MG63 (cell line): ENCODE results near the gene IFT52. TPM values are rescaled to one million over a fixed set of nuclear protein-coding genes. Genes with fewer than 3 reads are reported as not detected.

Experiments
- total RNA-seq: library from RNA; depleted of rRNA; stranded (reverse); fragments of >200 nt; shearing (Covaris generic); gene quantifications from 2 replicates; pipeline ENCODE4 v1.2.3, GENCODE V29; 2014; ENCODE audit warnings: low replicate concordance; rRNA removed

IFT52 gene
- total RNA-seq, 1 experiment from 2014 or later = 45.4 TPM

Other genes starting within 250 kb of the IFT52 start
- gene SRSF6, start 133.0 kb upstream of the IFT52 start, total RNA-seq = 16.3 and 22.1 TPM in 2 replicates
- 0.53 and 0.81 TPM in 2 replicates for gene L3MBTL1, start 83.2 kb upstream of the IFT52 start, total RNA-seq
- 0.72 TPM in 1 of 2 replicates, not detected in the other for gene SGK2, start 31.9 kb upstream of the IFT52 start, total RNA-seq
- gene MYBL2, start 76.2 kb downstream of the IFT52 start, total RNA-seq = 29.8 and 30.5 TPM in 2 replicates
- gene GTSF1L, start 136.1 kb downstream of the IFT52 start, total RNA-seq = not detected in 2 replicates